HepG2 (cell line): Measurements from ENCODE around the gene SEMA3G. TPM values are rescaled to one million over a fixed set of nuclear protein-coding genes. Genes with fewer than 3 reads are reported as not detected.

Experiments
- FOSL2 ChIP-seq: sonication (generic); formaldehyde crosslinking; IDR thresholded peaks from 2 replicates; pipeline ENCODE4 v1.4.0; 2020; ENCODE audit warnings: missing genetic modification reagents
- FOXJ3 ChIP-seq: sonication (generic); formaldehyde crosslinking; IDR thresholded peaks from 2 replicates; pipeline ENCODE4 v1.4.0; 2020; ENCODE audit warnings: missing genetic modification reagents, mild to moderate bottlenecking, borderline replicate concordance
- HNF4A ChIP-seq: sonication (generic); formaldehyde crosslinking; IDR thresholded peaks from 2 replicates; pipeline ENCODE4 v1.4.0; 2020; ENCODE audit warnings: missing genetic modification reagents
- IRF1 ChIP-seq: sonication (generic); formaldehyde crosslinking; IDR thresholded peaks from 2 replicates; pipeline ENCODE4 v1.4.0; 2020; ENCODE audit warnings: low read depth, mild to moderate bottlenecking, missing genetic modification reagents
- POLR2A ChIP-seq, 2 experiments: IDR thresholded peaks; 2 replicates each; pipeline ENCODE4 v1.6.1; 2011; ENCODE audit warnings: low read depth in 2 of 2, low read length in 2 of 2, mild to moderate bottlenecking in 1 of 2, moderate library complexity in 1 of 2; ENCODE audit not compliant: insufficient read depth in 1 of 2
- REST ChIP-seq, 2 experiments: IDR thresholded peaks; 2 replicates each; pipeline ENCODE4 v1.6.1; 2011 to 2012; ENCODE audit warnings: low read length in 2 of 2, borderline replicate concordance in 1 of 2, low read depth in 1 of 2, mild to moderate bottlenecking in 1 of 2, moderate library complexity in 1 of 2
- YEATS4 ChIP-seq: sonication (generic); formaldehyde crosslinking; IDR thresholded peaks from 2 replicates; pipeline ENCODE4 v1.4.0; 2020; ENCODE audit warnings: missing genetic modification reagents, borderline replicate concordance
- ZBTB26 ChIP-seq: IDR thresholded peaks from 2 replicates; pipeline ENCODE4 v1.6.1; 2016; ENCODE audit warnings: missing compliant biosample characterization, missing genetic modification reagents, borderline replicate concordance
- ZNF18 ChIP-seq: sonication (generic); formaldehyde crosslinking; IDR thresholded peaks from 2 replicates; pipeline ENCODE4 v1.8.0; 2022; ENCODE audit warnings: mild to moderate bottlenecking, missing genetic modification reagents; ENCODE audit not compliant: insufficient replicate concordance
- ZNF253 ChIP-seq: sonication (generic); formaldehyde crosslinking; IDR thresholded peaks from 2 replicates; pipeline ENCODE4 v1.8.0; 2022; ENCODE audit warnings: mild to moderate bottlenecking, missing genetic modification reagents, borderline replicate concordance
- ZNF326 ChIP-seq: sonication (generic); formaldehyde crosslinking; IDR thresholded peaks from 2 replicates; pipeline ENCODE4 v1.4.0; 2020; ENCODE audit warnings: missing genetic modification reagents, borderline replicate concordance
- polyA plus RNA-seq, 8 experiments: library from polyadenylated mRNA; depleted of rRNA in 3 of 8; stranded (reverse) in 7 of 8; unstranded in 1 of 8; fragments of >200 nt; fragmentation: Illumina TruSeq in 4 of 8; extraction: Trizol in 4 of 8; gene quantifications; 2 replicates each; pipeline versions ENCODE4 v1.2.1 to v1.2.3, GENCODE V29; 2011 to 2016; ENCODE audit warnings: low read depth in 4 of 8, missing spikeins in 1 of 8, mixed read lengths in 1 of 8; ENCODE audit not compliant: insufficient read depth in 1 of 8
- total RNA-seq, 5 experiments: library from RNA; depleted of rRNA; stranded (reverse); fragments of >200 nt; fragmentation: Illumina TruSeq; extraction: Trizol; gene quantifications; 2 replicates each; pipeline ENCODE4 v1.2.3, GENCODE V29; 2016; ENCODE audit warnings: low read depth in 1 of 5
- TF ChIP-seq, protein P1 (sequence below): IDR thresholded peaks from 2 replicates; pipeline ENCODE4 v1.6.1; 2016; ENCODE audit warnings: low read depth, missing genetic modification reagents, missing compliant biosample characterization

The SEMA3G gene
- total and polyA plus RNA-seq, 2 of the 13 experiments (the other 11 are each of a cell fraction or from before 2014, with no cell fraction given) = 6.1 to 8.3 TPM

DNA sequence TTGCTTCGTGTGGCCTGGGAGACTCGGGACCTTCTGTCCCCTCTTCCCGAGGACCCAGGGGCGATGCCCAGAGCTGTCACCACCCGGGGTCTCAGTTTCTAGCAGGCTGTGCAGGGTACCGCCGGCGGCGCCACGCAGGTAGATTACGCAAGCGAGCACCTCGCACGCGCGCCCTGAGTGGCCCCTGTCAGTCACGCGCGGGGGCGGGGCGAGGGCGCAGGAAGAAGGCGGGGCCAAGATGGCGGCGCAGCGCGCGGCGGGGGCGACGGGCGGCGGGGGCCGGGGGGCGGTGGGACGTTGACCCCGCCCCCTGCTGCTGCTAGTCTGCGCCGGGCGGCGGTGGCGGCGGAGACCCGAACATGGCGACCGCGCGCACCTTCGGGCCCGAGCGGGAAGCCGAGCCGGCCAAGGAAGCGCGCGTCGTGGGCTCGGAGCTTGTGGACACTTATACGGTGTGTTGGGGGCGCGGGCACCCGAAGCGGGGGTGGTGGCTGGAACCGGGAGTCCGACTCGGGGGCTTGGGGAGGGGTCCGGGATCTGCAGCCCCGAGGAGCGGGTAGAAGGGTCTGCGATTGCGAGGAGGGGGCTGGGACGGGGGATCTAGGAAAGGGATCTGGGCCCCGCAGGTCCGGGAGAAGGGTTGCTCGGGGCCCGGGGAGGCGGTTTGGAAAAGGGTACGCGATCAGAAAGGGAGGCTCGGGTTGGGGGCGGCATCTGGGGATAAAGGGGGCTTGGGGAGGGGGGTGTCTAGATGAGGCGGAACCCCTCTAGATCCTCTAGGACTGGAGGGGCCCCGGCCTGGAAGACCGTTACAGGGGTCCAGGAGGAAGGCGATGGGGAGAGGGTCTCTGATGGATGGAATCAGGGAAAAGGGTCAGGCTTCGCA lies 10.6 kb upstream of the SEMA3G start, which contains the start of gene NISCH (continued):
- no peak for TF ChIP-seq ZNF18 (CRISPR knock-in tag)
- TF ChIP-seq ZBTB26 (CRISPR knock-in tag) = 0 out of 2 replicates have a peak, but pooled peaks have one; percentile 31
- TF ChIP-seq ZNF326 (CRISPR knock-in tag) = no peak
- TF ChIP-seq, protein P1, sequence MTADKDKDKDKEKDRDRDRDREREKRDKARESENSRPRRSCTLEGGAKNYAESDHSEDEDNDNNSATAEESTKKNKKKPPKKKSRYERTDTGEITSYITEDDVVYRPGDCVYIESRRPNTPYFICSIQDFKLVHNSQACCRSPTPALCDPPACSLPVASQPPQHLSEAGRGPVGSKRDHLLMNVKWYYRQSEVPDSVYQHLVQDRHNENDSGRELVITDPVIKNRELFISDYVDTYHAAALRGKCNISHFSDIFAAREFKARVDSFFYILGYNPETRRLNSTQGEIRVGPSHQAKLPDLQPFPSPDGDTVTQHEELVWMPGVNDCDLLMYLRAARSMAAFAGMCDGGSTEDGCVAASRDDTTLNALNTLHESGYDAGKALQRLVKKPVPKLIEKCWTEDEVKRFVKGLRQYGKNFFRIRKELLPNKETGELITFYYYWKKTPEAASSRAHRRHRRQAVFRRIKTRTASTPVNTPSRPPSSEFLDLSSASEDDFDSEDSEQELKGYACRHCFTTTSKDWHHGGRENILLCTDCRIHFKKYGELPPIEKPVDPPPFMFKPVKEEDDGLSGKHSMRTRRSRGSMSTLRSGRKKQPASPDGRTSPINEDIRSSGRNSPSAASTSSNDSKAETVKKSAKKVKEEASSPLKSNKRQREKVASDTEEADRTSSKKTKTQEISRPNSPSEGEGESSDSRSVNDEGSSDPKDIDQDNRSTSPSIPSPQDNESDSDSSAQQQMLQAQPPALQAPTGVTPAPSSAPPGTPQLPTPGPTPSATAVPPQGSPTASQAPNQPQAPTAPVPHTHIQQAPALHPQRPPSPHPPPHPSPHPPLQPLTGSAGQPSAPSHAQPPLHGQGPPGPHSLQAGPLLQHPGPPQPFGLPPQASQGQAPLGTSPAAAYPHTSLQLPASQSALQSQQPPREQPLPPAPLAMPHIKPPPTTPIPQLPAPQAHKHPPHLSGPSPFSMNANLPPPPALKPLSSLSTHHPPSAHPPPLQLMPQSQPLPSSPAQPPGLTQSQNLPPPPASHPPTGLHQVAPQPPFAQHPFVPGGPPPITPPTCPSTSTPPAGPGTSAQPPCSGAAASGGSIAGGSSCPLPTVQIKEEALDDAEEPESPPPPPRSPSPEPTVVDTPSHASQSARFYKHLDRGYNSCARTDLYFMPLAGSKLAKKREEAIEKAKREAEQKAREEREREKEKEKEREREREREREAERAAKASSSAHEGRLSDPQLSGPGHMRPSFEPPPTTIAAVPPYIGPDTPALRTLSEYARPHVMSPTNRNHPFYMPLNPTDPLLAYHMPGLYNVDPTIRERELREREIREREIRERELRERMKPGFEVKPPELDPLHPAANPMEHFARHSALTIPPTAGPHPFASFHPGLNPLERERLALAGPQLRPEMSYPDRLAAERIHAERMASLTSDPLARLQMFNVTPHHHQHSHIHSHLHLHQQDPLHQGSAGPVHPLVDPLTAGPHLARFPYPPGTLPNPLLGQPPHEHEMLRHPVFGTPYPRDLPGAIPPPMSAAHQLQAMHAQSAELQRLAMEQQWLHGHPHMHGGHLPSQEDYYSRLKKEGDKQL (CRISPR knock-in tag) = 0 out of 2 replicates have a peak, but pooled peaks have one; percentile 18
- peak; percentile 34 for TF ChIP-seq FOSL2 (CRISPR knock-in tag)
- no peak for TF ChIP-seq ZNF253 (CRISPR knock-in tag)
- TF ChIP-seq IRF1 = no peak
- TF ChIP-seq REST (IDR thresholded peaks at IDR 0.05; ENCODE audit: borderline replicate concordance in 1 of 2, low read depth in 1 of 2, low read length in 2 of 2) = no peak; a peak in 1 of 4 replicates
- TF ChIP-seq POLR2A (IDR thresholded peaks at IDR 0.05; ENCODE audit: insufficient read depth in 1 of 2, low read depth in 2 of 2, low read length in 2 of 2) = peak in 1 of 2 experiments; percentile 52; a peak in 1 of 4 replicates
- peak; percentile 60; the same call in 1 of the 2 replicates for TF ChIP-seq YEATS4 (CRISPR knock-in tag)
- TF ChIP-seq HNF4A (CRISPR knock-in tag) = no peak
- no peak for TF ChIP-seq FOXJ3
